Stomach (tissue), 9 donors: ENCODE measurements around the gene ACTL8. TPM values are rescaled to one million over a fixed set of nuclear protein-coding genes. Genes with fewer than 3 reads are reported as not detected.

ENCODE experiments used
- DNase-seq, 2 donors: peaks; one replicate each; pipeline versions ENCODE4 v3.0.0 to v3.0.0-alpha.2; 2013 to 2019
- H3K27ac ChIP-seq, 5 donors: fragments of 200-600 bp in 4 of 5; sonication (generic) in 4 of 5; one replicate each; pipeline ENCODE4 v1.5.1; 2013 to 2019; ENCODE audit warnings: mild to moderate bottlenecking in 1 of 5, moderate library complexity in 1 of 5
- H3K27me3 ChIP-seq, 3 donors: fragments of 200-600 bp; sonication (generic); one replicate each; pipeline ENCODE4 v1.5.1; 2017 to 2019; ENCODE audit warnings: mixed run types in 1 of 3
- H3K36me3 ChIP-seq, 4 donors: fragments of 200-600 bp; sonication (generic); 1 replicate in 3 of 4; 2 replicates in 1 of 4; pipeline ENCODE4 v1.5.1; 2016 to 2019
- H3K4me1 ChIP-seq, 4 donors: fragments of 200-600 bp; sonication (generic); one replicate each; pipeline ENCODE4 v1.5.1; 2016 to 2019
- H3K4me3 ChIP-seq, 4 donors: fragments of 200-600 bp; sonication (generic) in 3 of 4; one replicate each; pipeline ENCODE4 v1.5.1; 2016 to 2019; ENCODE audit warnings: mild to moderate bottlenecking in 1 of 4
- H3K9me3 ChIP-seq, 4 donors: fragments of 200-600 bp; sonication (generic); one replicate each; pipeline ENCODE4 v1.5.1; 2016 to 2019
- CTCF ChIP-seq, 7 experiments: fragments of 450-650 bp in 4 of 7; fragments of 200-600 bp in 3 of 7; sonication (generic) in 3 of 7; IDR thresholded peaks; one replicate each; pipeline ENCODE4 v1.5.1; 2016 to 2019; ENCODE audit warnings: antibody characterized with exemption in 7 of 7, control low read depth in 2 of 7, mild to moderate bottlenecking in 1 of 7
- EP300 ChIP-seq: sonication (generic); formaldehyde crosslinking; IDR thresholded peaks from one replicate; pipeline ENCODE4 v1.6.1; 2017; ENCODE audit warnings: antibody characterized with exemption
- POLR2A ChIP-seq, 4 donors: fragments of 450-650 bp; IDR thresholded peaks; one replicate each; pipeline ENCODE4 v1.6.1; 2016; ENCODE audit warnings: antibody characterized with exemption in 4 of 4, control low read depth in 2 of 4, mild to moderate bottlenecking in 1 of 4, moderate library complexity in 1 of 4
- POLR2AphosphoS5 ChIP-seq, 3 donors: sonication (generic); formaldehyde crosslinking; IDR thresholded peaks; one replicate each; pipeline ENCODE4 v1.6.1; 2016; ENCODE audit warnings: antibody characterized with exemption in 3 of 3
- WGBS, 5 donors: extraction: QIAGEN DNeasy Blood & Tissue Kit in 3 of 5; methylation state at CpG; one replicate each; pipeline versions ENCODE4 v1.1.5 to v1.1.7; 2013 to 2018; 5-methylcytosine and 5-hydroxymethylcytosine counted together
- intact Hi-C: fragments of 100-400 bp; cut with DNase I; formaldehyde crosslinking; loops from one replicate; pipeline ENCODE4 v1.15.1; 2023; ENCODE audit warnings: low total_unique reads
- polyA plus RNA-seq, 3 donors: library from polyadenylated mRNA; stranded (reverse); fragments of 200-250 nt; gene quantifications; one replicate each; pipeline ENCODE4 v1.2.3, GENCODE V29; 2013
- total RNA-seq, 5 donors: library from RNA; depleted of rRNA; stranded (reverse); fragments of >200 nt; gene quantifications; one replicate each; pipeline versions ENCODE4 v1.1.0 to v1.2.3, GENCODE V29; 2014 to 2016
- donor health status: healthy with polysubstance abuse.
- donor health status: Bipolar disorder and iron deficiency.
- donor health status: healthy.

ACTL8 gene
- total and polyA plus RNA-seq, 8 donors = not detected

- H3K4me3 ChIP-seq = no peak overlapping the region
- intact Hi-C loops = no loop called here
- no peak overlapping the region for H3K27ac ChIP-seq
- DNase-seq = no peak
- no peaks in the 10 kb centered on the region for H3K4me1 ChIP-seq
- WGBS, 5 donors = 66 to 76% (median 73%) methylated on average over 2 of the region's 2 CpGs
- H3K27me3 ChIP-seq = peaks cover 0 to 57% (median 20%) of the 10 kb centered on the region in 3 donors
- no peaks in the 10 kb centered on the region for H3K36me3 ChIP-seq
- H3K9me3 ChIP-seq = no peaks in the 10 kb centered on the region
- TF ChIP-seq CTCF (IDR thresholded peaks at IDR 0.05) (no peak), POLR2AphosphoS5 (IDR thresholded peaks at IDR 0.05) (no peak), POLR2A (IDR thresholded peaks at IDR 0.05) (no peak)
Measured at GRCh38 chr1:17735348-17735747, 19.8 kb upstream of the ACTL8 start.

- WGBS, 5 donors = 29 to 40% (median 35%) methylated on average over 7 of the region's 7 CpGs
- H3K27ac ChIP-seq = no peak overlapping the region
- DNase-seq = no peak
- H3K9me3 ChIP-seq = no peaks in the 10 kb centered on the region
- no peaks in the 10 kb centered on the region for H3K36me3 ChIP-seq
- intact Hi-C loops = no loop called here
- no peak overlapping the region for H3K4me3 ChIP-seq
- peaks cover 0 to 58% (median 23%) of the 10 kb centered on the region in 3 donors for H3K27me3 ChIP-seq
- TF ChIP-seq POLR2A (IDR thresholded peaks at IDR 0.05) (no peak), EP300 (no peak), POLR2AphosphoS5 (IDR thresholded peaks at IDR 0.05) (no peak), CTCF (IDR thresholded peaks at IDR 0.05) (no peak)
- no peaks in the 10 kb centered on the region for H3K4me1 ChIP-seq
Measured at GRCh38 chr1:17735793-17736192, 19.3 kb upstream of the ACTL8 start.

- intact Hi-C loops = no loop called here
- WGBS, 5 donors = 44 to 54% (median 52%) methylated on average over 6 of the region's 6 CpGs
Measured at GRCh38 chr1:17736625-17737024, 18.5 kb upstream of the ACTL8 start.

GRCh38 chr1:17739050-17739449 lies 16.1 kb upstream of the ACTL8 start:
- H3K27ac ChIP-seq = no peak overlapping the region
- intact Hi-C loops = no loop called here
- H3K4me3 ChIP-seq = no peak overlapping the region
- no peaks in the 10 kb centered on the region for H3K36me3 ChIP-seq
- no peak for TF ChIP-seq POLR2AphosphoS5 (IDR thresholded peaks at IDR 0.05)
- no peak for TF ChIP-seq EP300
- TF ChIP-seq POLR2A (IDR thresholded peaks at IDR 0.05) = no peak
- no peak for TF ChIP-seq CTCF (IDR thresholded peaks at IDR 0.05)
- no peaks in the 10 kb centered on the region for H3K9me3 ChIP-seq
- DNase-seq = no peak
- peaks cover 0 to 66% (median 28%) of the 10 kb centered on the region in 3 donors for H3K27me3 ChIP-seq
- H3K4me1 ChIP-seq = peaks cover 0 to 8% (median 0%) of the 10 kb centered on the region in 4 donors

More at GRCh38 chr1:17736625-17737024, 18.5 kb upstream of the ACTL8 start:
- no peak for DNase-seq
- H3K36me3 ChIP-seq = no peaks in the 10 kb centered on the region
- H3K27me3 ChIP-seq = peaks cover 0 to 63% (median 28%) of the 10 kb centered on the region in 3 donors
- H3K9me3 ChIP-seq = no peaks in the 10 kb centered on the region
- no peak overlapping the region for H3K27ac ChIP-seq
- H3K4me1 ChIP-seq = no peaks in the 10 kb centered on the region
- TF ChIP-seq EP300 (no peak), POLR2A (IDR thresholded peaks at IDR 0.05) (no peak), CTCF (IDR thresholded peaks at IDR 0.05) (no peak), POLR2AphosphoS5 (IDR thresholded peaks at IDR 0.05) (no peak)
- H3K4me3 ChIP-seq = no peak overlapping the region
